ENCODE results near the gene NUDT16. TPM values are rescaled to one million over a fixed set of nuclear protein-coding genes. Genes with fewer than 3 reads are reported as not detected.
"Not testable (repeated sequence)": the region's sequence is repeated elsewhere in the genome, so short reads cannot be mapped to it uniquely, and the experiment has no call there.

The NUDT16 gene
- total RNA-seq, 1 donor from 2014 or later: 26.0 TPM

DNA sequence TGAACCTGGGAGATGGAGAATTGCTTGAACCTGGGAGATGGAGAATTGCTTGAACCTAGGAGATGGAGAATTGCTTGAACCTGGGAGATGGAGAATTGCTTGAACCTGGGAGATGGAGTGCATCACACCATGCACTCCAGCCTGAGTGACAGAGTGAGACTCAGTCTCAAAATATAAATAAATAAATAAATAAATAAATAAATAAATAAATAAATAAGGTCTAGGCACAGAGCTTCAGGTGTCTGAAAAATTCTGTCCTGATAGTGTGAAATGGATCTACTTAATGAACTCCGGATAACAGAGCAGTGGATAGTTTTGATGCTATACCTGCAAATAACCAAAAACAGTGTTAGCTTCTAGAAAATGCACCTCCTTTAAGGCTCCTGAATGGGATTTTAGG, 24.3 kb upstream of the NUDT16 start:
- no peak overlapping the region for H3K27ac Mint-ChIP-seq
- TF ChIP-seq, protein P1, sequence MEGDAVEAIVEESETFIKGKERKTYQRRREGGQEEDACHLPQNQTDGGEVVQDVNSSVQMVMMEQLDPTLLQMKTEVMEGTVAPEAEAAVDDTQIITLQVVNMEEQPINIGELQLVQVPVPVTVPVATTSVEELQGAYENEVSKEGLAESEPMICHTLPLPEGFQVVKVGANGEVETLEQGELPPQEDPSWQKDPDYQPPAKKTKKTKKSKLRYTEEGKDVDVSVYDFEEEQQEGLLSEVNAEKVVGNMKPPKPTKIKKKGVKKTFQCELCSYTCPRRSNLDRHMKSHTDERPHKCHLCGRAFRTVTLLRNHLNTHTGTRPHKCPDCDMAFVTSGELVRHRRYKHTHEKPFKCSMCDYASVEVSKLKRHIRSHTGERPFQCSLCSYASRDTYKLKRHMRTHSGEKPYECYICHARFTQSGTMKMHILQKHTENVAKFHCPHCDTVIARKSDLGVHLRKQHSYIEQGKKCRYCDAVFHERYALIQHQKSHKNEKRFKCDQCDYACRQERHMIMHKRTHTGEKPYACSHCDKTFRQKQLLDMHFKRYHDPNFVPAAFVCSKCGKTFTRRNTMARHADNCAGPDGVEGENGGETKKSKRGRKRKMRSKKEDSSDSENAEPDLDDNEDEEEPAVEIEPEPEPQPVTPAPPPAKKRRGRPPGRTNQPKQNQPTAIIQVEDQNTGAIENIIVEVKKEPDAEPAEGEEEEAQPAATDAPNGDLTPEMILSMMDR (conservative IDR thresholded peaks at IDR 0.05): no peak
- no peaks in the 10 kb centered on the region for H3K36me3 Mint-ChIP-seq
- no peaks in the 10 kb centered on the region for H3K9me3 Mint-ChIP-seq
- no peak overlapping the region for H3K4me3 Mint-ChIP-seq
- peaks cover 11% of the 10 kb centered on the region for H3K27me3 Mint-ChIP-seq
- peaks cover 12% of the 10 kb centered on the region for H3K4me1 Mint-ChIP-seq (ENCODE audit: unreplicated experiment)
- no peak for DNase-seq (ENCODE audit: extremely low spot score, unreplicated experiment)

DNA sequence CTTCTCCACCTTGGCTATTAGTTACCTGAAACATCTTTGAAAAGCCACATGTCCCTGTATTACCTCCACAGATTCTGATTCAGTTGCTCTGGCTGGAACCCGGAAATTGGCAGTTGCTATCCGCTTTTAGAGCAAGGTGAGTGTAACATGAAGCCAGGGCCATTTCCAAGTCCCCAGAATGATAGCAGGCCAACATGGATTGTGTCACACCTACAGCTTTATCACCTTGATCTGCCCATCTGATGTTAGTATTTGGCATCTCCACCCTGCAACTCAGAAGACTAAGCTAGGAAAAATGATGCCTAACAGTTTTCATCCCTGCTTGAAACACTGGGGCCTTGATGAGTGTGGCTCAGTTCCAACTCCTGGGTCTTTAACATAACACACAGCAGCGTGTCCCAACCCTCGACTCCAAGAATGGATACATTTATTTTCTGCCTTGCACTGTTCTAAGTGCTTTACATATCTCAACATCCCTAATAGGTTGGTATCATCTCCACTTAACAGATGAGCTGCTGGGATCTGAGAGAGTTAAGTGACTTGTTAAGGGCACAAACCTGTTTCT, 21.3 kb upstream of the NUDT16 start:
- TF ChIP-seq, protein P1 (conservative IDR thresholded peaks at IDR 0.05): no peak
- Mint-ChIP-seq H3K36me3 (no peaks in the 10 kb centered on the region), H3K9me3 (no peaks in the 10 kb centered on the region), H3K27me3 (peaks cover 25% of the 10 kb centered on the region), H3K4me3 (no peak overlapping the region), H3K4me1 (ENCODE audit: unreplicated experiment) (peaks cover 6% of the 10 kb centered on the region), H3K27ac (no peak overlapping the region)
- DNase-seq (ENCODE audit: extremely low spot score, unreplicated experiment): no peak

DNA sequence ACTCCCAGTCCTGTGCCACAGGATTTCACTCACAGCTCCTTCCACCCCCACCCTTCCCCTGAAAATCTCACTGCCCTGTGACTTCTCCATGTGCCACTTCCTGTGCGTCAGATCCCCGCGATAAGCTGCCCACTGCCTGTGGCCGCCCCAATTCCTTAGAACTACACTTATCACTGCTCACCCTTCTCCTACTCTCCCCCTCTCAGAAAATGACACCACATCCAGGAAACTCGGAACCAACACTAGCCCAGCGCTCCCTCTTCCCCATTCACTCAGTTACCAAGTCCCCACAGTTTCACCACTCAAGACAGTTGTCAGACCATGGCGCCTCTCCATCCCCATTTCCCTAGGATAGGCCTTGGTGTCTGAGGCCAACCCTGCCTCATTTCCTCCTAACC, 20.5 kb upstream of the NUDT16 start:
- Mint-ChIP-seq H3K27ac (peak overlapping the region; percentile 91), H3K4me3 (peak overlapping the region; percentile 90), H3K27me3 (peaks cover 25% of the 10 kb centered on the region)
- H3K36me3 Mint-ChIP-seq; H3K4me1 Mint-ChIP-seq (ENCODE audit: unreplicated experiment); DNase-seq (ENCODE audit: extremely low spot score, unreplicated experiment); H3K9me3 Mint-ChIP-seq: not testable (repeated sequence)

DNA sequence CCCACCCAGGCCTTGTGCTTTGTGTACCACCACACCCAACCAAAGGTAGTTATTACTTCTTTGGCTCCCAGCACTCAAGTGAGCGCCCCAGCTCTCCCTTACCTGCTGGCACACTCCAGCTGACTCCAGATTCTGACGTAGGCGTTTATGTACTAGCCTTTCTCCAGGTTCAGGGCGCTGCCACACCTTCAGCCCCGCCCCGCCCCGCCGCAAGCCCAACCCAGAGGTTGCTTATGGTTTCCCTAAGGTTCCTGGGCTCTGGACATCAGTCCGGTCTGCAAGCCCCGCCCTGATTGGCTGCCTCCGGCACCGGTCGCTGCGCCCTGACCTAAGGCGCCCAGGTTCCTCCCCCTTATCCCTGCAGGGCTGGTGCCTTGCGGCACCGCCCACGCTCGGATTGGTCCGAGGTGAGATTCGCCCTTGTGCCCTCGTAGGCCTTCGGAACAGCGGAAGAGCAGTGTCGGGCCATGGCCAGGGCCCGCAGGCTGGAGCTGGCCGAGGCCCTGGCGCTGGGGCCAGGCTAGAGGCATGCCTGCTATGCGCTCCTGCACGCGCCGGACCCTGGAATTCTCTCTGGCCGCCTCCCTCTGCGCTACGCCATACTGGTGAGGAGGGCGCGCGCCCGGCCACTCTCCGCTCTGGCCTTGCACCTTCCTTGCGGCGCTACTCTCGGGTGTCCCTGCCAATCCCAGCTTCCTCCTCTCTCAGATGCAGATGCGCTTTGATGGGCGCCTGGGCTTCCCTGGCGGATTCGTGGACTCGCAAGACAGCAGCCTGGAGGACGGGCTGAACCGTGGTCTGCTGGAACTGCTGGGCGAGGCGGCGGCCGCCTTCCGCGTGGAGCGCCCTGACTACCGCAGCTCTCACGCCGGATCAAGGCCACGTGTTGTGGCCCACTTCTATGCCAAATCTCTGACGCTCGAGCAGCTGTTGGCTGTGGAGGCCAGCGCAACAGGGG, 19.8 kb upstream of the NUDT16 start:
- Mint-ChIP-seq H3K36me3 (no peaks in the 10 kb centered on the region), H3K9me3 (peaks cover 5% of the 10 kb centered on the region), H3K27me3 (peaks cover 25% of the 10 kb centered on the region), H3K4me1 (ENCODE audit: unreplicated experiment) (peaks cover 6% of the 10 kb centered on the region), H3K4me3 (peak overlapping the region; percentile 90), H3K27ac (peak overlapping the region; percentile 91)
- TF ChIP-seq, protein P1 (conservative IDR thresholded peaks at IDR 0.05): no peak
- DNase-seq (ENCODE audit: extremely low spot score, unreplicated experiment): peak; percentile 74

DNA sequence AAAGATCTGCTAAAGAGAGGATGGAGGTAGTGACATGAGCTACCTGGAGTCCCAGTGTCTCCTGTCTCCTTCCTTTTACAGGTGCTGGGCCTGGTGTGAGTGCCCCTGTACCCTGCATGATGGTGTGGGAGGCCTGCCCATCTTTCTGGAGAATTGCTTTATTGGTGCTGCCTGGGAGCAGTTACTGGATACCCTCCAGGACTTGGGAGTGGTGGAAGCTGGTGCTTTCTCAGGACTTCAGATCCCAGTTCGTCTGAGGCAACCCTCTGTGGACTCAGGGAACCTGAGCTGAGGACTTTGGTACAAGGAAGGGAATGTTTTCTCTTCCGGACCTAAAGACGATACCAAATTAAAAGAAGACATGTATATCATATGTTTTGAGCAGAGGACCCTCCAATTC, 18.3 kb upstream of the NUDT16 start:
- TF ChIP-seq, protein P1 (conservative IDR thresholded peaks at IDR 0.05): no peak
- no peak for DNase-seq (ENCODE audit: extremely low spot score, unreplicated experiment)
- H3K27ac Mint-ChIP-seq: no peak overlapping the region

More for the DNA sequence above, 18.3 kb upstream of the NUDT16 start:
- Mint-ChIP-seq H3K36me3 (no peaks in the 10 kb centered on the region), H3K4me1 (ENCODE audit: unreplicated experiment) (peaks cover 6% of the 10 kb centered on the region), H3K27me3 (peaks cover 25% of the 10 kb centered on the region), H3K9me3 (peaks cover 5% of the 10 kb centered on the region), H3K4me3 (peak overlapping the region; percentile 41)
